ENCODE results near the gene TRIM63. TPM values are rescaled to one million over a fixed set of nuclear protein-coding genes. Genes with fewer than 3 reads are reported as not detected.

Gene TRIM63
- total RNA-seq, 5 donors from 2014 or later (not counting 1 experiment from before 2014, with no cell fraction given), result not detected

- Histone ChIP-seq H3K9me3 (no peaks in the 10 kb centered on the region), H3K4me3 (ENCODE audit: control insufficient read depth in 1 of 2, extremely low read depth in 1 of 2, low read length in 1 of 2) (no peak overlapping the region), H3K36me3 (ENCODE audit: control insufficient read depth in 2 of 2, extremely low read depth in 1 of 2, insufficient read depth in 1 of 2, low read length in 1 of 2) (no peaks in the 10 kb centered on the region), H3K27ac (ENCODE audit: low read length) (no peak overlapping the region), H3K27me3 (replicated peaks in 1 of 2; ENCODE audit: control insufficient read depth in 2 of 2, extremely low read depth in 1 of 2, insufficient read depth in 2 of 2, low read length in 1 of 2) (peaks cover 0 to 6% of the 10 kb centered on the region in 2 experiments), H3K4me1 (ENCODE audit: control insufficient read depth in 1 of 2, extremely low read depth in 1 of 2, insufficient read depth in 2 of 2, low read length in 2 of 2) (peaks cover 5 to 10% of the 10 kb centered on the region in 2 experiments)
- no peak for ATAC-seq (replicated peaks in 1 of 4)
- CTCF ChIA-PET, result interaction anchor here (0.5 to 1.1 kb wide), 3 partner anchors 15 to 906 kb away, joined by 3 to 6 read pairs (median 6); no protein-coding TSS in a partner anchor
- POLR2A ChIA-PET, result interaction anchor here in 1 of 2 donors (0.5 to 0.6 kb wide), 2 partner anchors 615 to 1811 kb away, joined by 3 to 7 read pairs; no protein-coding TSS in a partner anchor
- H3K27ac Mint-ChIP-seq, result no peak overlapping the region
- no peak overlapping the region for H3K4me3 Mint-ChIP-seq
- H3K36me3 Mint-ChIP-seq, result no peaks in the 10 kb centered on the region
- peaks cover 8 to 15% (median 12%) of the 10 kb centered on the region in 3 donors for H3K4me1 Mint-ChIP-seq
- 78% methylated on average over 5 of the region's 8 CpGs for WGBS (ENCODE audit: insufficient coverage)
- H3K27me3 Mint-ChIP-seq, result peaks cover 0 to 3% of the 10 kb centered on the region in 2 donors
- H3K9me3 Mint-ChIP-seq, result no peaks in the 10 kb centered on the region
- DNase-seq, result no peak
Measured at GRCh38 chr1:26019641-26020315, 47.7 kb downstream of the TRIM63 start.

GRCh38 chr1:26017606-26018005 lies 49.8 kb downstream of the TRIM63 start:
- no peaks in the 10 kb centered on the region for H3K36me3 ChIP-seq (ENCODE audit: control insufficient read depth in 2 of 2, extremely low read depth in 1 of 2, insufficient read depth in 1 of 2, low read length in 1 of 2)
- Mint-ChIP-seq H3K36me3 (no peaks in the 10 kb centered on the region), H3K4me1 (peaks cover 8 to 15% (median 12%) of the 10 kb centered on the region in 3 donors), H3K9me3 (no peaks in the 10 kb centered on the region), H3K27me3 (peaks cover 0 to 3% of the 10 kb centered on the region in 2 donors), H3K4me3 (no peak overlapping the region), H3K27ac (no peak overlapping the region)
- H3K4me3 ChIP-seq (ENCODE audit: control insufficient read depth in 1 of 2, extremely low read depth in 1 of 2, low read length in 1 of 2), result no peak overlapping the region
- ChIA-PET CTCF (no interaction called here), POLR2A (no interaction called here)
- 90% methylated on average over 2 of the region's 6 CpGs for WGBS (ENCODE audit: insufficient coverage)
- no peak for ATAC-seq (replicated peaks in 1 of 4)
- no peak for DNase-seq
- H3K27me3 ChIP-seq (replicated peaks in 1 of 2; ENCODE audit: control insufficient read depth in 2 of 2, extremely low read depth in 1 of 2, insufficient read depth in 2 of 2, low read length in 1 of 2), result peaks cover 0 to 10% of the 10 kb centered on the region in 2 experiments
- H3K9me3 ChIP-seq, result no peaks in the 10 kb centered on the region
- H3K4me1 ChIP-seq (ENCODE audit: control insufficient read depth in 1 of 2, extremely low read depth in 1 of 2, insufficient read depth in 2 of 2, low read length in 2 of 2), result peaks cover 5 to 10% of the 10 kb centered on the region in 2 experiments
- H3K27ac ChIP-seq (ENCODE audit: low read length), result no peak overlapping the region

GRCh38 chr1:26016953-26017545 lies 50.4 kb downstream of the TRIM63 start:
- H3K4me1 ChIP-seq (ENCODE audit: control insufficient read depth in 1 of 2, extremely low read depth in 1 of 2, insufficient read depth in 2 of 2, low read length in 2 of 2), result peaks cover 5 to 10% of the 10 kb centered on the region in 2 experiments
- no peak overlapping the region for H3K4me3 ChIP-seq (ENCODE audit: control insufficient read depth in 1 of 2, extremely low read depth in 1 of 2, low read length in 1 of 2)
- H3K27me3 ChIP-seq (replicated peaks in 1 of 2; ENCODE audit: control insufficient read depth in 2 of 2, extremely low read depth in 1 of 2, insufficient read depth in 2 of 2, low read length in 1 of 2), result peaks cover 0 to 10% of the 10 kb centered on the region in 2 experiments
- H3K9me3 ChIP-seq, result no peaks in the 10 kb centered on the region
- Mint-ChIP-seq H3K4me3 (no peak overlapping the region), H3K36me3 (no peaks in the 10 kb centered on the region), H3K27ac (peak overlapping the region in 1 of 2 donors; percentile 34), H3K4me1 (peaks cover 8 to 15% (median 12%) of the 10 kb centered on the region in 3 donors), H3K27me3 (peaks cover 0 to 3% of the 10 kb centered on the region in 2 donors), H3K9me3 (no peaks in the 10 kb centered on the region)
- H3K36me3 ChIP-seq (ENCODE audit: control insufficient read depth in 2 of 2, extremely low read depth in 1 of 2, insufficient read depth in 1 of 2, low read length in 1 of 2), result no peaks in the 10 kb centered on the region
- ChIA-PET CTCF (interaction anchor here in 1 of 2 donors (0.6 kb wide), 1 partner anchor 20 kb away, joined by 5 read pairs; no protein-coding TSS in a partner anchor), POLR2A (interaction anchor here in 1 of 2 donors (0.5 to 0.6 kb wide), 2 partner anchors 72 to 572 kb away, joined by 3 to 7 read pairs; no protein-coding TSS in a partner anchor)
- no peak overlapping the region for H3K27ac ChIP-seq (ENCODE audit: low read length)
- ATAC-seq (replicated peaks in 1 of 4) (peak; percentile 72 to 96 (median 76)), DNase-seq (peak in 19 of 35 experiments; percentile 11 to 52 (median 27))
- 51% methylated on average over 5 of the region's 6 CpGs for WGBS (ENCODE audit: insufficient coverage)

GRCh38 chr1:26016258-26016952 lies 51.0 kb downstream of the TRIM63 start:
- ChIA-PET CTCF (no interaction called here), POLR2A (no interaction called here)
- 67% methylated on average over 3 of the region's 10 CpGs for WGBS (ENCODE audit: insufficient coverage)
- H3K27ac ChIP-seq (ENCODE audit: low read length), result no peak overlapping the region
- Mint-ChIP-seq H3K36me3 (no peaks in the 10 kb centered on the region), H3K27ac (peak overlapping the region in 1 of 2 donors; percentile 34), H3K9me3 (no peaks in the 10 kb centered on the region), H3K4me3 (no peak overlapping the region), H3K27me3 (no peaks in the 10 kb centered on the region), H3K4me1 (peaks cover 8 to 15% (median 12%) of the 10 kb centered on the region in 3 donors)
- no peaks in the 10 kb centered on the region for H3K36me3 ChIP-seq (ENCODE audit: control insufficient read depth in 2 of 2, extremely low read depth in 1 of 2, insufficient read depth in 1 of 2, low read length in 1 of 2)
- H3K4me1 ChIP-seq (ENCODE audit: control insufficient read depth in 1 of 2, extremely low read depth in 1 of 2, insufficient read depth in 2 of 2, low read length in 2 of 2), result peaks cover 5 to 10% of the 10 kb centered on the region in 2 experiments
- DNase-seq, result no peak
- peak in 1 of 4 experiments; percentile 33 for ATAC-seq (replicated peaks in 1 of 4)
- no peak overlapping the region for H3K4me3 ChIP-seq (ENCODE audit: control insufficient read depth in 1 of 2, extremely low read depth in 1 of 2, low read length in 1 of 2)
- H3K27me3 ChIP-seq (replicated peaks in 1 of 2; ENCODE audit: control insufficient read depth in 2 of 2, extremely low read depth in 1 of 2, insufficient read depth in 2 of 2, low read length in 1 of 2), result peaks cover 0 to 12% of the 10 kb centered on the region in 2 experiments
- H3K9me3 ChIP-seq, result no peaks in the 10 kb centered on the region

GRCh38 chr1:26015358-26015757 lies 52.1 kb downstream of the TRIM63 start:
- no peak for ATAC-seq (replicated peaks in 1 of 4)

GRCh38 chr1:26014179-26014578 lies 53.3 kb downstream of the TRIM63 start:
- H3K36me3 Mint-ChIP-seq, result no peaks in the 10 kb centered on the region
- WGBS (ENCODE audit: insufficient coverage), result no CpG with 5 or more reads among the region's 2 CpGs
- Histone ChIP-seq H3K36me3 (ENCODE audit: control insufficient read depth in 2 of 2, extremely low read depth in 1 of 2, insufficient read depth in 1 of 2, low read length in 1 of 2) (no peaks in the 10 kb centered on the region), H3K27ac (ENCODE audit: low read length) (no peak overlapping the region), H3K9me3 (no peaks in the 10 kb centered on the region), H3K27me3 (replicated peaks in 1 of 2; ENCODE audit: control insufficient read depth in 2 of 2, extremely low read depth in 1 of 2, insufficient read depth in 2 of 2, low read length in 1 of 2) (peaks cover 0 to 12% of the 10 kb centered on the region in 2 experiments), H3K4me1 (ENCODE audit: control insufficient read depth in 1 of 2, extremely low read depth in 1 of 2, insufficient read depth in 2 of 2, low read length in 2 of 2) (peaks cover 5 to 10% of the 10 kb centered on the region in 2 experiments), H3K4me3 (ENCODE audit: control insufficient read depth in 1 of 2, extremely low read depth in 1 of 2, low read length in 1 of 2) (no peak overlapping the region)
- H3K27me3 Mint-ChIP-seq, result no peaks in the 10 kb centered on the region
- no peak overlapping the region for H3K27ac Mint-ChIP-seq
- no peaks in the 10 kb centered on the region for H3K9me3 Mint-ChIP-seq
- H3K4me3 Mint-ChIP-seq, result no peak overlapping the region
- DNase-seq (no peak), ATAC-seq (replicated peaks in 1 of 4) (no peak)
- H3K4me1 Mint-ChIP-seq, result peaks cover 1 to 10% (median 6%) of the 10 kb centered on the region in 3 donors
- ChIA-PET POLR2A (no interaction called here), CTCF (interaction anchor here in 1 of 2 donors (0.7 kb wide), 1 partner anchor 116 kb away, joined by 5 read pairs; no protein-coding TSS in a partner anchor)

More at GRCh38 chr1:26015358-26015757, 52.1 kb downstream of the TRIM63 start:
- POLR2A ChIA-PET, result no interaction called here
- Mint-ChIP-seq H3K4me3 (no peak overlapping the region), H3K9me3 (no peaks in the 10 kb centered on the region), H3K27ac (no peak overlapping the region), H3K36me3 (no peaks in the 10 kb centered on the region), H3K4me1 (peaks cover 8 to 15% (median 12%) of the 10 kb centered on the region in 3 donors), H3K27me3 (no peaks in the 10 kb centered on the region)
- CTCF ChIA-PET, result no interaction called here
- DNase-seq, result no peak
- Histone ChIP-seq H3K4me3 (ENCODE audit: control insufficient read depth in 1 of 2, extremely low read depth in 1 of 2, low read length in 1 of 2) (no peak overlapping the region), H3K9me3 (no peaks in the 10 kb centered on the region), H3K4me1 (ENCODE audit: control insufficient read depth in 1 of 2, extremely low read depth in 1 of 2, insufficient read depth in 2 of 2, low read length in 2 of 2) (peaks cover 5 to 10% of the 10 kb centered on the region in 2 experiments), H3K27ac (ENCODE audit: low read length) (no peak overlapping the region), H3K27me3 (replicated peaks in 1 of 2; ENCODE audit: control insufficient read depth in 2 of 2, extremely low read depth in 1 of 2, insufficient read depth in 2 of 2, low read length in 1 of 2) (peaks cover 0 to 11% of the 10 kb centered on the region in 2 experiments), H3K36me3 (ENCODE audit: control insufficient read depth in 2 of 2, extremely low read depth in 1 of 2, insufficient read depth in 1 of 2, low read length in 1 of 2) (no peaks in the 10 kb centered on the region)
- WGBS (ENCODE audit: insufficient coverage), result no CpG with 5 or more reads among the region's 2 CpGs

Data from T-cell (primary cell).